Activated CD8-positive, alpha-beta T cell treated with anti-CD3 and anti-CD28 coated beads for 36 hours (primary cell): ENCODE measurements around the gene RBM12. TPM values are rescaled to one million over a fixed set of nuclear protein-coding genes. Genes with fewer than 3 reads are reported as not detected.

Source experiments
- ATAC-seq: fragments of 200-7000 bp; cut with Tn5 transposase; one replicate; pipeline ENCODE4 v1.10.0; 2021; ENCODE audit warnings: mild to moderate bottlenecking, moderate library complexity
- CTCF ChIA-PET: fragments of 350-600 bp; sonication (Branson Sonifier 250); formaldehyde crosslinking; loops from one replicate; lab custom pipeline; 2021; ENCODE audit warnings: antibody characterized with exemption; lab: Charles Lee
- POLR2A ChIA-PET: fragments of 350-600 bp; sonication (Branson Sonifier 250); formaldehyde crosslinking; loops from one replicate; lab custom pipeline; 2021; ENCODE audit warnings: antibody characterized with exemption; lab: Charles Lee
- DNase-seq: peaks from one replicate; pipeline ENCODE4 v3.0.0-alpha.2; 2020
- H3K27ac Mint-ChIP-seq: one replicate; pipeline ENCODE4 v1.8.0; 2021; ENCODE audit warnings: mild to moderate bottlenecking, mixed read lengths
- H3K27me3 Mint-ChIP-seq: one replicate; pipeline ENCODE4 v1.8.0; 2021; ENCODE audit warnings: mixed read lengths
- H3K36me3 Mint-ChIP-seq: one replicate; pipeline ENCODE4 v1.8.0; 2021; ENCODE audit warnings: low read depth, mixed read lengths
- H3K4me1 Mint-ChIP-seq: one replicate; pipeline ENCODE4 v1.8.0; 2021; ENCODE audit warnings: low read depth, mixed read lengths
- H3K4me3 Mint-ChIP-seq: one replicate; pipeline ENCODE4 v1.8.0; 2021; ENCODE audit warnings: mild to moderate bottlenecking, moderate library complexity, mixed read lengths
- H3K9me3 Mint-ChIP-seq: one replicate; pipeline ENCODE4 v1.8.0; 2021; ENCODE audit warnings: mixed read lengths
- intact Hi-C: fragments of 100-400 bp; cut with micrococcal nuclease; formaldehyde crosslinking; loops from one replicate; pipeline ENCODE4 v1.10.0; 2022
- total RNA-seq, 2 experiments: library from RNA; stranded (reverse); gene quantifications; one replicate each; pipeline ENCODE4 v1.2.3, GENCODE V29; 2021
- TF ChIP-seq, protein P1 (sequence below): fragments of 200-600 bp; IDR thresholded peaks from one replicate; pipeline ENCODE4 v1.8.0; 2022; ENCODE audit warnings: antibody characterized with exemption, mild to moderate bottlenecking

The RBM12 gene
- total RNA-seq, 2 experiments from 2014 or later: 111 to 114 TPM

DNA sequence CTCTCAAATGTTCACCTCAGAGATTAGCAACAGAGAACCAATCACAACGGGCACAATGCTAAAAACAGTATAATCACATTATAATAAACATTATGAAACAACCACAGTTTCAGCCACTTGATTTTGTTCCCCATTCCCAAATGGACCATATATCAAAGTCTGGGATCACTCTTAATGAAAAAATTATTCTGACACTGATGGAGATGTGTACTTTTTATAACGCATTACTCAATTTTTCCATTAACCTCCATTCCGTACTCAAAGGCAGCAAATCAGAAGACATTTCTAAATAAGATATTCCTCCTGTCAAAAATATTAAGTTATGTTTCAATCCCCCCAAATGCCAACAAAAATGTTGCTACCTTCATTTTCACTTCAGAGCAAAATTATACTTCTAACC, 2.8 kb downstream of the RBM12 start:
- Mint-ChIP-seq H3K4me3 (peak overlapping the region; percentile 93), H3K4me1 (peaks cover 54% of the 10 kb centered on the region), H3K36me3 (peaks cover 51% of the 10 kb centered on the region), H3K9me3 (no peaks in the 10 kb centered on the region), H3K27me3 (no peaks in the 10 kb centered on the region), H3K27ac (peak overlapping the region; percentile 99)
- CTCF ChIA-PET: interaction anchor here (1.1 to 4.8 kb wide), 4 partner anchors 10 to 292 kb away, joined by 3 to 49 read pairs (median 4); partner anchors contain the start of gene SCAND1
- POLR2A ChIA-PET: interaction anchor here (0.6 to 9.1 kb wide), 12 partner anchors 8 to 292 kb away, joined by 3 to 163 read pairs (median 8); partner anchors contain the start of genes CEP250, ERGIC3, NFS1 and RBM39
- no peak for DNase-seq
- TF ChIP-seq, protein P1, sequence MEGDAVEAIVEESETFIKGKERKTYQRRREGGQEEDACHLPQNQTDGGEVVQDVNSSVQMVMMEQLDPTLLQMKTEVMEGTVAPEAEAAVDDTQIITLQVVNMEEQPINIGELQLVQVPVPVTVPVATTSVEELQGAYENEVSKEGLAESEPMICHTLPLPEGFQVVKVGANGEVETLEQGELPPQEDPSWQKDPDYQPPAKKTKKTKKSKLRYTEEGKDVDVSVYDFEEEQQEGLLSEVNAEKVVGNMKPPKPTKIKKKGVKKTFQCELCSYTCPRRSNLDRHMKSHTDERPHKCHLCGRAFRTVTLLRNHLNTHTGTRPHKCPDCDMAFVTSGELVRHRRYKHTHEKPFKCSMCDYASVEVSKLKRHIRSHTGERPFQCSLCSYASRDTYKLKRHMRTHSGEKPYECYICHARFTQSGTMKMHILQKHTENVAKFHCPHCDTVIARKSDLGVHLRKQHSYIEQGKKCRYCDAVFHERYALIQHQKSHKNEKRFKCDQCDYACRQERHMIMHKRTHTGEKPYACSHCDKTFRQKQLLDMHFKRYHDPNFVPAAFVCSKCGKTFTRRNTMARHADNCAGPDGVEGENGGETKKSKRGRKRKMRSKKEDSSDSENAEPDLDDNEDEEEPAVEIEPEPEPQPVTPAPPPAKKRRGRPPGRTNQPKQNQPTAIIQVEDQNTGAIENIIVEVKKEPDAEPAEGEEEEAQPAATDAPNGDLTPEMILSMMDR: no peak
- ATAC-seq: no peak
- intact Hi-C loops: loop anchor here (5.0 kb wide), 2 partner anchors 45 to 75 kb away; partner anchors contain the start of gene SPAG4

DNA sequence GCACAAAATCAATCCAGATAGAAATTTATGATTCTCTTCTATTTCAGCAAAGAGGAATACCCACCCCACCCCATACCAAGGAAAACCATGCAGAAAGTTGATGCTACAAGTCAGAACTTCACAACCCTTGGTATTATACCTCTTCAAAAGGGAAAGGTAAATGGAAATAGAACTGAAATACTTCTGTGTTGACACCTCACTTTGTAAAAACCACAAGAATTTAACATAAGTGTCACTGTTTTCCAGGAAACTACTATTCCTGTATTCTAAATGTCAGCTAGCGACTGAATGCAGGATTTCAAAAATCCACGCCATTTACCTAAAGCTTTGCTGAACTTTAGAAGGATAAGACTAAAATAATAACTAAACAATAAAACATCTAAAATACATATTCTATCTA, 3.6 kb downstream of the RBM12 start:
- ATAC-seq (peak; percentile 13), DNase-seq (no peak)
- peaks cover 52% of the 10 kb centered on the region for H3K36me3 Mint-ChIP-seq
- ChIA-PET POLR2A (interaction anchor here (0.6 to 9.1 kb wide), 14 partner anchors 8 to 293 kb away, joined by 3 to 163 read pairs (median 4); partner anchors contain the start of genes CEP250, ERGIC3, RBM39 and SCAND1), CTCF (interaction anchor here (1.1 to 4.8 kb wide), 4 partner anchors 9 to 293 kb away, joined by 3 to 49 read pairs (median 4); partner anchors contain the start of gene SCAND1)
- peak overlapping the region; percentile 99 for H3K27ac Mint-ChIP-seq
- H3K27me3 Mint-ChIP-seq: no peaks in the 10 kb centered on the region
- intact Hi-C loops: loop anchor here (5.0 kb wide), 2 partner anchors 44 to 76 kb away; partner anchors contain the start of gene SPAG4
- no peaks in the 10 kb centered on the region for H3K9me3 Mint-ChIP-seq
- H3K4me1 Mint-ChIP-seq: peaks cover 58% of the 10 kb centered on the region
- TF ChIP-seq, protein P1: no peak
- peak overlapping the region; percentile 93 for H3K4me3 Mint-ChIP-seq

DNA sequence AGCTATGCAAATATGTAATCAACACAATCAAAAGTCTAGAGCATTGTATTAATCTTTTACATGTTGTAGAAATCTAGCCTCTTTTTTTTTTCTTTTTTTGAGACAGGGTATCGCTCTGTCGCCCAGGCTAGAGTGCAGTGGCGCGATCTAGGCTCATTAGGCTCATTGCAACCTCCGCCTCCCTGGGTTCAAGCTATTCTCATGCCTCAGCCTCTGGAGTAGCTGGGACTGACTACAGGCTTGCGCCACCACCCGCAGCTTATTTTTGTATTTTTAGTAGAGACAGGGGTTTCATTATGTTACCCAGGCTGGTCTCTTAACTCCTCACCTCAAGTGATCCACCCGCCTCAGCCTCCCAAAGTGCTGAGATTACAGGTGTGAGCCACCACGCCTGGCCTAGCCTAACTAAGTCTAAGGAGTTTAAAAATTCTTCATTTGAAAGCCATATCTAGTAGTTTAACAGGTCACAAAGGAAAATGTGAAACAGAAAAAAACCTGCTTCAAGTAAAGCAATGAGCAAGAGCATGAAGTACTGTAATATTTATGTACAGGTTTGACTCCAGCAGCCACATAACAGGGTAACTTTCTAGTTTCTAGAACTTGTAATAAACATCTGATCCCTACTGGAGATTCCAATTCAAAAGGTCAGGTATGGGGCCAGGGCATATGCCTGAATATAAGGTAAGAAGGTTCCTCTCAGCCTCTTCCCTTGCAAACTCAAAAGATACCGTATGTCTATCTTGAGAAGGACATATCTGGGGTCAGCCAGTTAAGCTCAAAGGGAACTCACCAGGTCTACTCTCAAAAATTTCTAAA, 4.4 kb downstream of the RBM12 start:
- no peaks in the 10 kb centered on the region for H3K27me3 Mint-ChIP-seq
- DNase-seq (peak; percentile 57), ATAC-seq (peak; percentile 22)
- H3K36me3 Mint-ChIP-seq: peaks cover 52% of the 10 kb centered on the region
- CTCF ChIA-PET: interaction anchor here (1.1 to 4.8 kb wide), 6 partner anchors 8 to 294 kb away, joined by 3 to 49 read pairs (median 4); partner anchors contain the start of gene SCAND1
- peaks cover 58% of the 10 kb centered on the region for H3K4me1 Mint-ChIP-seq
- TF ChIP-seq, protein P1: no peak
- POLR2A ChIA-PET: interaction anchor here (0.7 to 9.1 kb wide), 14 partner anchors 8 to 294 kb away, joined by 3 to 163 read pairs (median 4); partner anchors contain the start of genes ERGIC3, RBM39, SCAND1 and SPAG4
- H3K9me3 Mint-ChIP-seq: no peaks in the 10 kb centered on the region
- H3K4me3 Mint-ChIP-seq: peak overlapping the region; percentile 93
- intact Hi-C loops: loop anchor here (5.0 kb wide), 2 partner anchors 43 to 77 kb away; partner anchors contain the start of gene SPAG4
- peak overlapping the region; percentile 99 for H3K27ac Mint-ChIP-seq

DNA sequence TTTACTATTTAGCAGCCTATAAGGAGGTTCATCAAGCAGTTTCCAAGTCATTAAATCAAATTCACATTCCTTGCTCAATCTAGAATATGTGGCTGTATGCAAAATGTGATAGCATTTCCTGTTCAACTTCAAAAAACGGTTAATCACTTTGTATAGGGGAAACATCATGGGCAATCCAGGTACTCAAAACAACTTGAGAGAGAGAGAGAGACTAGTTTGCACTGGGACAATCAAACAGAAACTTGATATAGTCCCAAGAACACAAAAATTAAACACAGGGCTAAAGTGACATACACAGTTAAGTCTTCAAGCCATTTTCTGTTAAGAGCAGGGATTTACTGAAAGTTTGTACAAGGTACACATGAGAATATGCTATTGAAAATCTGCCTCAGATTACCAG, 7.4 kb downstream of the RBM12 start:
- no peak for DNase-seq
- intact Hi-C loops: no loop called here
- Mint-ChIP-seq H3K36me3 (peaks cover 35% of the 10 kb centered on the region), H3K4me3 (peak overlapping the region; percentile 13), H3K27ac (peak overlapping the region; percentile 77), H3K9me3 (no peaks in the 10 kb centered on the region), H3K4me1 (peaks cover 53% of the 10 kb centered on the region), H3K27me3 (no peaks in the 10 kb centered on the region)
- CTCF ChIA-PET: interaction anchor here (0.7 to 3.7 kb wide), 2 partner anchors 37 to 125 kb away, joined by 3 to 22 read pairs; no protein-coding TSS in a partner anchor
- POLR2A ChIA-PET: interaction anchor here (0.7 to 9.1 kb wide), 4 partner anchors 15 to 85 kb away, joined by 3 to 163 read pairs (median 4); partner anchors contain the start of genes RBM39 and SPAG4
- TF ChIP-seq, protein P1: no peak
- ATAC-seq: no peak
